Measurements from ENCODE around the gene NFIC. TPM values are rescaled to one million over a fixed set of nuclear protein-coding genes. Genes with fewer than 3 reads are reported as not detected.

The NFIC gene
- total RNA-seq, 1 experiment from 2014 or later = 8.0 TPM

DNA sequence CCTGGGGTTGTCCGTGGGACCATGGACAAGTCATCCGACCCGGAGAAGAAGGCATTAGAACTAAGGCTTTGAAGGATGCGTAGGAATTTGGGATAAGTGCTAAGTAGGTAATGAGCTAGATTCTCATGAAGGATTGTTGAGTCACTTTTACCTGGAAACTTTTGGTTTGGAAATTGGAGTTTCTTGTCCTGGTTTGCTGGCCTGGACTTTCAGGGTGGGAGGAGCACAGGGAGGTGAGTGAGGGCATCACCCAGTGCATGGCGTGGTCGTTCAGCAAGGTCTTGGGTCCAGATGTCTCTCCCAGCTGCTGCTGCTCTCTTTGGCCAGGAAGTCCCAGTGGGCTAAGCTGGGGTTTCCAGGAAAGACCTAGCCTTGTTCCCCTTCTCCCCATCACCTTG is 7.6 kb downstream of the NFIC start:
- Histone ChIP-seq H3K79me1 (ENCODE audit: insufficient read depth, low read depth, low read length, poor library complexity, severe bottlenecking) (no peaks in the 10 kb centered on the region), H4K91ac (ENCODE audit: insufficient read length, low read depth, low read length) (no peak overlapping the region), H3K14ac (ENCODE audit: insufficient read depth, low read length) (no peak overlapping the region), H3K79me2 (ENCODE audit: insufficient read depth, low read length) (no peaks in the 10 kb centered on the region), H3K9ac (ENCODE audit: extremely low read depth, insufficient read length, low read length) (no peak overlapping the region), H4K20me1 (ENCODE audit: control insufficient read depth, insufficient read depth, insufficient read length) (no peaks in the 10 kb centered on the region), H3T11ph (ENCODE audit: low read length) (no peak overlapping the region), H3K23ac (ENCODE audit: insufficient read length, low read depth, low read length) (no peak overlapping the region), H3K4ac (ENCODE audit: low read depth, low read length) (no peak overlapping the region), H2BK5ac (ENCODE audit: insufficient read length, low read length) (no peak overlapping the region), H2BK20ac (ENCODE audit: low read depth, low read length, poor library complexity, severe bottlenecking) (no peak overlapping the region), H3K18ac (ENCODE audit: insufficient read length, low read depth, low read length) (no peak overlapping the region), H3K4me1 (ENCODE audit: insufficient read depth, low read length) (no peaks in the 10 kb centered on the region), H2AFZ (ENCODE audit: low read length) (no peak overlapping the region), H2BK12ac (ENCODE audit: insufficient read length, low read depth, low read length) (no peak overlapping the region), H3K23me2 (ENCODE audit: insufficient read length, low read depth, low read length, poor library complexity, severe bottlenecking) (peaks cover 3% of the 10 kb centered on the region), H2BK15ac (ENCODE audit: low read depth, low read length) (no peak overlapping the region), H3K9me3 (ENCODE audit: control insufficient read depth, low read depth, low read length) (no peaks in the 10 kb centered on the region), H4K8ac (replicated peaks; ENCODE audit: insufficient read length, low read depth, low read length) (no peak overlapping the region), H3K27me3 (ENCODE audit: insufficient read depth, low read length) (peaks cover 32% of the 10 kb centered on the region), H2BK120ac (ENCODE audit: low read depth, low read length, poor library complexity, severe bottlenecking) (no peak overlapping the region), H2AK5ac (ENCODE audit: insufficient read length, low read length) (no peak overlapping the region), H3K4me2 (ENCODE audit: insufficient read depth, insufficient read length, low read length) (no peak overlapping the region), H4K5ac (ENCODE audit: insufficient read length, low read depth, low read length) (no peak overlapping the region), H3K56ac (ENCODE audit: insufficient read length, low read depth, low read length) (no peak overlapping the region), H3K27ac (ENCODE audit: insufficient read length, low read depth, low read length) (no peak overlapping the region)
- TF ChIP-seq, protein P1, sequence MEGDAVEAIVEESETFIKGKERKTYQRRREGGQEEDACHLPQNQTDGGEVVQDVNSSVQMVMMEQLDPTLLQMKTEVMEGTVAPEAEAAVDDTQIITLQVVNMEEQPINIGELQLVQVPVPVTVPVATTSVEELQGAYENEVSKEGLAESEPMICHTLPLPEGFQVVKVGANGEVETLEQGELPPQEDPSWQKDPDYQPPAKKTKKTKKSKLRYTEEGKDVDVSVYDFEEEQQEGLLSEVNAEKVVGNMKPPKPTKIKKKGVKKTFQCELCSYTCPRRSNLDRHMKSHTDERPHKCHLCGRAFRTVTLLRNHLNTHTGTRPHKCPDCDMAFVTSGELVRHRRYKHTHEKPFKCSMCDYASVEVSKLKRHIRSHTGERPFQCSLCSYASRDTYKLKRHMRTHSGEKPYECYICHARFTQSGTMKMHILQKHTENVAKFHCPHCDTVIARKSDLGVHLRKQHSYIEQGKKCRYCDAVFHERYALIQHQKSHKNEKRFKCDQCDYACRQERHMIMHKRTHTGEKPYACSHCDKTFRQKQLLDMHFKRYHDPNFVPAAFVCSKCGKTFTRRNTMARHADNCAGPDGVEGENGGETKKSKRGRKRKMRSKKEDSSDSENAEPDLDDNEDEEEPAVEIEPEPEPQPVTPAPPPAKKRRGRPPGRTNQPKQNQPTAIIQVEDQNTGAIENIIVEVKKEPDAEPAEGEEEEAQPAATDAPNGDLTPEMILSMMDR (conservative IDR thresholded peaks at IDR 0.05) = no peak
- no peaks in the 10 kb centered on the region; a peak in 2 of 5 replicates for H3K9me3 Mint-ChIP-seq
- no peak for DNase-seq
- no peak overlapping the region for H3K27ac Mint-ChIP-seq
- H3K36me3 Mint-ChIP-seq (ENCODE audit: insufficient read depth in 1 of 3, low read depth in 3 of 3) = no peaks in the 10 kb centered on the region; a peak in 1 of 7 replicates
- no CpG with 5 or more reads among the region's 6 CpGs for WGBS (ENCODE audit: extremely low coverage, insufficient read length, low lambda C conversion rate)
- H3K27me3 Mint-ChIP-seq (ENCODE audit: low read depth) = peaks cover 75% of the 10 kb centered on the region
- peaks cover 6 to 30% of the 10 kb centered on the region in 2 experiments for H3K4me1 Mint-ChIP-seq
- H3K4me3 Mint-ChIP-seq = no peak overlapping the region; a peak in 1 of 5 replicates
